Fibroblast of pulmonary artery (primary cell): ENCODE data around the gene POTEM.
"Not testable (repeated sequence)": the region's sequence is repeated elsewhere in the genome, so short reads cannot be mapped to it uniquely, and the experiment has no call there.

Experiments
- DNase-seq: peaks from one replicate; pipeline ENCODE4 v3.0.0-alpha.2; 2010; ENCODE audit warnings: low read depth
- H3K4me3 ChIP-seq: replicated peaks from 2 replicates; pipeline ENCODE4 v1.5.1; 2011; ENCODE audit warnings: low read depth, mild to moderate bottlenecking, control low read depth, low read length, moderate library complexity

The POTEM gene

GRCh38 chr14:18967134-18967533, at the start of gene POTEM:
POTEM (plus strand) TSS chr14:18967434; CDS start chr14:18967486, 52 bp downstream.
- not testable (repeated sequence) for H3K4me3 ChIP-seq, DNase-seq

GRCh38 chr14:18918345-18918744, 48.9 kb upstream of the POTEM start:
- H3K4me3 ChIP-seq, DNase-seq: not testable (repeated sequence)

- not testable (repeated sequence) for H3K4me3 ChIP-seq, DNase-seq
These were observed 47.2 kb upstream of the POTEM start for GRCh38 chr14:18920052-18920451.

- H3K4me3 ChIP-seq, DNase-seq: not testable (repeated sequence)
These were observed 46.1 kb upstream of the POTEM start for GRCh38 chr14:18921055-18921701.

- H3K4me3 ChIP-seq, DNase-seq: not testable (repeated sequence)
These were observed 30.4 kb upstream of the POTEM start for GRCh38 chr14:18936848-18937247.

- not testable (repeated sequence) for DNase-seq, H3K4me3 ChIP-seq
These were observed 28.5 kb upstream of the POTEM start for GRCh38 chr14:18938733-18939132.

GRCh38 chr14:18949939-18950338, 17.3 kb upstream of the POTEM start:
- DNase-seq, H3K4me3 ChIP-seq: not testable (repeated sequence)

- H3K4me3 ChIP-seq, DNase-seq: not testable (repeated sequence)
These were observed 14.1 kb upstream of the POTEM start for GRCh38 chr14:18953085-18953484.

GRCh38 chr14:18955816-18956215, 11.4 kb upstream of the POTEM start:
- not testable (repeated sequence) for H3K4me3 ChIP-seq, DNase-seq

- not testable (repeated sequence) for DNase-seq, H3K4me3 ChIP-seq
These were observed 5.7 kb upstream of the POTEM start for GRCh38 chr14:18961576-18961975.

- not testable (repeated sequence) for H3K4me3 ChIP-seq, DNase-seq
These were observed 5.1 kb upstream of the POTEM start for GRCh38 chr14:18962143-18962542.

GRCh38 chr14:18963276-18963675, 4.0 kb upstream of the POTEM start:
- H3K4me3 ChIP-seq, DNase-seq: not testable (repeated sequence)

- DNase-seq, H3K4me3 ChIP-seq: not testable (repeated sequence)
These were observed 2.4 kb upstream of the POTEM start for GRCh38 chr14:18964878-18965277.

- not testable (repeated sequence) for DNase-seq, H3K4me3 ChIP-seq
These were observed 35.3 kb downstream of the POTEM start for GRCh38 chr14:19002566-19002965.

- not testable (repeated sequence) for H3K4me3 ChIP-seq, DNase-seq
These were observed 39.3 kb downstream of the POTEM start for GRCh38 chr14:19006490-19006889.

- H3K4me3 ChIP-seq, DNase-seq: not testable (repeated sequence)
These were observed 40.4 kb downstream of the POTEM start for GRCh38 chr14:19007678-19008077.

- DNase-seq, H3K4me3 ChIP-seq: not testable (repeated sequence)
These were observed 43.8 kb downstream of the POTEM start for GRCh38 chr14:19011029-19011428.

- DNase-seq, H3K4me3 ChIP-seq: not testable (repeated sequence)
These were observed 44.5 kb downstream of the POTEM start for GRCh38 chr14:19011703-19012102.

- H3K4me3 ChIP-seq, DNase-seq: not testable (repeated sequence)
These were observed 48.0 kb downstream of the POTEM start for GRCh38 chr14:19015185-19015584.

- not testable (repeated sequence) for H3K4me3 ChIP-seq, DNase-seq
These were observed 57.9 kb downstream of the POTEM start for GRCh38 chr14:19025080-19025589.
